ENCODE data around the gene MATK. TPM values are rescaled to one million over a fixed set of nuclear protein-coding genes. Genes with fewer than 3 reads are reported as not detected.

The MATK gene, protein sequence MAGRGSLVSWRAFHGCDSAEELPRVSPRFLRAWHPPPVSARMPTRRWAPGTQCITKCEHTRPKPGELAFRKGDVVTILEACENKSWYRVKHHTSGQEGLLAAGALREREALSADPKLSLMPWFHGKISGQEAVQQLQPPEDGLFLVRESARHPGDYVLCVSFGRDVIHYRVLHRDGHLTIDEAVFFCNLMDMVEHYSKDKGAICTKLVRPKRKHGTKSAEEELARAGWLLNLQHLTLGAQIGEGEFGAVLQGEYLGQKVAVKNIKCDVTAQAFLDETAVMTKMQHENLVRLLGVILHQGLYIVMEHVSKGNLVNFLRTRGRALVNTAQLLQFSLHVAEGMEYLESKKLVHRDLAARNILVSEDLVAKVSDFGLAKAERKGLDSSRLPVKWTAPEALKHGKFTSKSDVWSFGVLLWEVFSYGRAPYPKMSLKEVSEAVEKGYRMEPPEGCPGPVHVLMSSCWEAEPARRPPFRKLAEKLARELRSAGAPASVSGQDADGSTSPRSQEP
- 2.6 TPM for polyA plus RNA-seq (2013, experiment 1 of 2)
- 3.7 TPM for polyA plus RNA-seq (2013, experiment 2 of 2)

DNA sequence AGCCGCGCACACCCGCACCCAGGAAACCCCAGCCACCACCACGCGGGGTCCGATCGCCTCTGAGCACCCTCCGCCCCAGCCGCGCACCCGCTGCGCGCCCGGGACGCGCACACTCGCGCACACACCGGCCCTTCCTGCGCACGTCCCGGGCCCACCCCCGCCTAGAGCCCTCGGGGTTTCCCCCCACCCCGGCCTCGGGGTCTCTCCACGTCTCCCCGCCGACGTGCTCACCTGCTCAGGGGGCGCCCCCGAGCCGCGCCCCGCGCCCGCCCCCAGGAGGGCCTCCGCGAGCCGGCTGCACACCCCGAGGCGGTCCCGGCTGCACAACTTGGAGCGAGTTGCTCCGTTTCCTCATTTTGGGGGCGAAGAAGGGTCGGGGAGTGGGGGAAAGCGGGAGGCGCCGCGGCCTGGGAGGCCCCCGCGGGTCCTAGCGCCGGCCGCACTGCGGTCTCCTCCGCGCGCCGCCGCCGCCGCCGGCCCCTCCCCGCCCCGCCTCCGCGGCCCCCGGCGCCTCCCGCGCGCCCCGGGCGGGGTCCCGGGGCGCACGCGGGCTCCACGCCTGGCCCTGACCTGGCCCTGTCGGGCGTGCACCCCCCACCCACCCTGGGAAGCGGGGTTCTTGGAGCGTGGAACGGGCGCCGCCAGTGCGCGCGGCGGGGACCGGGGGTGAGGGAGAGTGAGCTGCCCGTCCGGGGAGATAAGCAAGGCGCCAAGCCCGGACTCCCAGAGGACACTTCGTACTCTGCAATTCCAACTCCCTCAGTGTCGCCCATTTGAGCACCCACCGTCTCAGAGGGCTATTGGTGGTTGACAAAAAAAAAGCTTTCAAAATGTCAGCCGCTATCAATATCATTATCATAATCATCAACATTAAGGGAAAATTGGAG is at the start of gene MATK:
TSS of gene MATK (minus strand) at position 444 of the 887 bp plus-strand sequence. CDS start 1,246 bp downstream, outside the sequence.
- WGBS: 7% methylated on average over 97 of the region's 101 CpGs
- H3K4me3 ChIP-seq (ENCODE audit: low read length): peak within 1 kb of the TSS; percentile 74
- no peak within 1 kb of the TSS for H3K27ac ChIP-seq (ENCODE audit: low read depth, low read length)

DNA sequence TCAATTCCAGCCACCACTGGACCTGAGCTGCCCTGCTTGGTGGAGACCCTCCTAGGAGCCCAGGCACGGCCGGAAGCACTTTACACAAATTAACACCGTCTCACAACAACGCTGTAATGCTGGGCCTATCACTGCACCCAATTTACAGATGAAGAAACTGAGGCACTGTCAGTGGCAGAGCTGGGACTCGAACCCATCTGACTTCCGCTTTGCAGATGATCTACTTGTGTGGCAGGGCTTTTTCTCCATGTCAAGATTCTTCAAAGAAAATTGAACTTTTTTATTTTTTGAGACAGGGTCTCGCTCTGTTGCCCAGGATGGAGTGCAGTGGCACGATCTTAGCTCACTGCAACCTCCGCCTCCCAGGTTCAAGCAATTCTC is 48.9 kb upstream of the MATK start:
- H3K9me3 ChIP-seq (ENCODE audit: insufficient read depth, low read depth, low read length): no peaks in the 10 kb centered on the region; the same call in 1 of the 2 replicates

More for the DNA sequence above, at the start of gene MATK:
- Histone ChIP-seq H3K36me3 (ENCODE audit: insufficient read depth, low read length) (no peaks in the 10 kb centered on the region), H3K9ac (ENCODE audit: low read depth, low read length) (peak within 1 kb of the TSS; percentile 48), H3K4me1 (ENCODE audit: insufficient read depth, low read length) (no peaks in the 10 kb centered on the region), H3K9me3 (ENCODE audit: insufficient read depth, low read depth, low read length) (peaks cover 14% of the 10 kb centered on the region), H3K27me3 (ENCODE audit: insufficient read depth, low read length) (peaks cover 30% of the 10 kb centered on the region)

DNA sequence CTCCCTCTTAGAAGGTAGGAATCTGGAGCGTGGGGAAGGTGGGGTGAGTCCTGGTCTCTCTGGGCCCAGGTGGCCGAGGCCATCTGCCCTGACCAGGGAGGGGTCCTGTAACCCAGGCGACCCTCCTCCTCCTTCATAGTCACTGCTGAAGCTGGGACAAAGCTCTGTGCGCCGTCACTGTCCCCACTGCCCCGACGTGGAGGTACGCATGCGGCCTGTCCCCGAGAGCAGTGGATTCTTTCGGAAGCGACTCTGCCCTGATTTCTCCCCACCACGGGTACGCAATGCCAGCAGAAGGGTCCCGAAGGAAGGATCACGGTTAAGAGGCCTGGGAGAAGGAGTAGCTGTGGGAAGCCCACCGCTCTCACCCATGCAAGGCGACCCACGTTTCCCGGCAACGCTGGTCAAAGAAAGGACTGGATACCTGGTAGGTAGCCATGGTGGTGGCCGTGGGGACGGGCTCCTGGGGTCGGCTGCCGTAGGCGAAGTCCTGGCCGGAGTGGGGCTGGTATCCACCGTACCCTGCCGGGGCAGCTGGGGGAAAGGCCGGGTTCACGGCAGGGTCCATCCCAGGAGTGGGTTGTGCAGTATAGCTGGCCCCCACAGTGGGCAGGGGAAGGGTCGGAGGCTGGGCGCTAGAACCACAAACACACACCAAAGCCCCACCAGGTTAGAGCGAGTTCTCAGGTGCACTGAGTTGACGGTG is 48.3 kb upstream of the MATK start:
- no peaks in the 10 kb centered on the region for H3K27me3 ChIP-seq (ENCODE audit: insufficient read depth, low read length)
- H3K9ac ChIP-seq (ENCODE audit: low read depth, low read length): no peak overlapping the region
- no peaks in the 10 kb centered on the region for H3K36me3 ChIP-seq (ENCODE audit: insufficient read depth, low read length)
- no peak overlapping the region for H3K27ac ChIP-seq (ENCODE audit: low read depth, low read length)
- H3K9me3 ChIP-seq (ENCODE audit: insufficient read depth, low read depth, low read length): no peaks in the 10 kb centered on the region; the same call in 1 of the 2 replicates
- no peak overlapping the region for H3K4me3 ChIP-seq (ENCODE audit: low read length)
- WGBS: 95% methylated on average over 35 of the region's 35 CpGs
- H3K4me1 ChIP-seq (ENCODE audit: insufficient read depth, low read length): no peaks in the 10 kb centered on the region

More for the DNA sequence above, 48.9 kb upstream of the MATK start:
- H3K4me3 ChIP-seq (ENCODE audit: low read length): no peak overlapping the region
- WGBS: 94% methylated on average over 9 of the region's 9 CpGs
- H3K36me3 ChIP-seq (ENCODE audit: insufficient read depth, low read length): no peaks in the 10 kb centered on the region
- H3K27me3 ChIP-seq (ENCODE audit: insufficient read depth, low read length): no peaks in the 10 kb centered on the region
- no peak overlapping the region for H3K27ac ChIP-seq (ENCODE audit: low read depth, low read length)
- no peaks in the 10 kb centered on the region for H3K4me1 ChIP-seq (ENCODE audit: insufficient read depth, low read length)
- no peak overlapping the region for H3K9ac ChIP-seq (ENCODE audit: low read depth, low read length)

DNA sequence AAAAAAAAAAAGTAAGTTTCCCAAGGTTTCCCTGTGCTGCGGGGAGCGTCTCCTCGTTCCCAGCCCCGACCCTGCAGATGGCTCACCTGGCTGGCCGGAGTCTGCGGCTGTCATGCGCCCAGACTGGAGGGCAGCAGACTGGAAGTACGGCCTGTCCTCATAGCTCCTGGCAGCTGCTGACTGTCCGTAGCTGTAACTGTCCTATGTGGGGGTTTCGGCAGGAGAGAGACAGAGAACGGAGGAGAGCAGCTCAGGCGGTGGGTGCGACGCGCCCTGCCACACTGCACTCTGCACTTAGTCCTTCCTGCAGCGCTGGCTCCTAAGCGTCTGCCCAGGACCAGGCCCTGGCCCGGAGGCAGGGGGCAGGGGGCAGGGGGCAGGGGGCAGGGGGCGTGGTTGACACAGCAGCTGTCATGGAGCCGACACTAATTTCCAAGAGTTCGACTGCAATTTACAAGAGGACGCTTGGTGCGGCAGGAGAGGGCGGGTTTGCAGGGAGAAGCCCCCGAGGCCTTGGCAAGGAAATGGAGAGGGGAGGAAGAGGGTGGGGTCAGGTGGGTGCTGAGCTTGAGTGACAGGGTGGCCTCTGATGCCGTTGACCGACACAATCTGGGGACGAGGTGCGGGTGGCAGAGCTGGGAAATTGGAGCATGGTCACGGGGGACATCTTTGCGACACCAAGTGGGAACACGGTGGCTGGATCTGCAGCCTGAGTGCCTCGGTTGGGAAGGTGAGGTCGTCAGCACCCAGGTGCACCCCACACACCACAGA is 47.6 kb upstream of the MATK start:
- Histone ChIP-seq H3K27me3 (ENCODE audit: insufficient read depth, low read length) (no peaks in the 10 kb centered on the region), H3K27ac (ENCODE audit: low read depth, low read length) (no peak overlapping the region), H3K9me3 (ENCODE audit: insufficient read depth, low read depth, low read length) (no peaks in the 10 kb centered on the region; the same call in 1 of the 2 replicates), H3K9ac (ENCODE audit: low read depth, low read length) (no peak overlapping the region), H3K4me1 (ENCODE audit: insufficient read depth, low read length) (no peaks in the 10 kb centered on the region), H3K4me3 (ENCODE audit: low read length) (no peak overlapping the region), H3K36me3 (ENCODE audit: insufficient read depth, low read length) (no peaks in the 10 kb centered on the region)
- 84% methylated on average over 34 of the region's 34 CpGs for WGBS

DNA sequence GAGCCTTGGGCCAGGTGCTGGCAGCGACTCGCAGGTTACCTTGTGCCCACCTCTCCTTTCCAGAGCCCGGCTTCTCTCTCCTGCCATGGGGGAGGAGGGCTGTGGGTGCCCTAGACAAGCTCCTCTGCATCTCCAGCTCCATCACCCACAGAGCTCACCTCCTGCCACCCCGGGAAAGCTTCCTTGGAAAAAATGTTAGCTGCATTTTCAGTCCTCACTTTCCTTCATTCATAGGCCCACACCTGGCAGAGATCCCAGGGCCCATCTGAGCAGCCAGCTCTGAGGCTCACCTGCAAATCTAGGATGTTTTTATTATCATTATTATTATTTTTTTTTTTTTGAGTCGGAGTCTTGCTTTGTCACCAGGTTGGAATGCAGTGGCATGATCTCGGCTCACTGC is 45.8 kb upstream of the MATK start:
- Histone ChIP-seq H3K27ac (ENCODE audit: low read depth, low read length) (no peak overlapping the region), H3K4me1 (ENCODE audit: insufficient read depth, low read length) (no peaks in the 10 kb centered on the region), H3K9me3 (ENCODE audit: insufficient read depth, low read depth, low read length) (no peaks in the 10 kb centered on the region), H3K27me3 (ENCODE audit: insufficient read depth, low read length) (no peaks in the 10 kb centered on the region), H3K9ac (ENCODE audit: low read depth, low read length) (no peak overlapping the region), H3K4me3 (ENCODE audit: low read length) (no peak overlapping the region), H3K36me3 (ENCODE audit: insufficient read depth, low read length) (no peaks in the 10 kb centered on the region)
- WGBS: 92% methylated on average over 6 of the region's 6 CpGs

DNA sequence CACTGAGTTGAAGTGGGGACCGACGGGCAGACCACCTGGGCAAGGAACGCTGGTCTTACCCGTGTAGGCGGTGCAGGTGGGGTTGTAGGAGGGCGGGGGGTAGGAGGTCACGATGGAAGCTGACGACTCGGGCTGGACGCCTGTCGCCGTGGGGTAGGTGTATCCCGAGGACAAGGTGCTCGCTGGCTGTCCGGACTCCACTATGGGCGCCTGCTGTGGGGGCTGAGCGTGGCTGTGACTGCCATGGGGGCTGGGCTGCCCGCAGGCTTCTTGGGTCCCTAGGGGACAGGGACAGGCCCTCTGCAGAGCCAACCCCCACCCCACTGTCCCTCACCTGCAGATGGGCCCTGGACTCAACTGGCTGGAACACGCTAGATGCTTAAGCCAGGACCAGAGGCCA is 45.4 kb upstream of the MATK start:
- no peaks in the 10 kb centered on the region for H3K36me3 ChIP-seq (ENCODE audit: insufficient read depth, low read length)
- no peak overlapping the region for H3K4me3 ChIP-seq (ENCODE audit: low read length)
- WGBS: 87% methylated on average over 19 of the region's 19 CpGs
- no peaks in the 10 kb centered on the region for H3K4me1 ChIP-seq (ENCODE audit: insufficient read depth, low read length)
- no peak overlapping the region for H3K9ac ChIP-seq (ENCODE audit: low read depth, low read length)
- no peak overlapping the region for H3K27ac ChIP-seq (ENCODE audit: low read depth, low read length)
- H3K9me3 ChIP-seq (ENCODE audit: insufficient read depth, low read depth, low read length): no peaks in the 10 kb centered on the region
- H3K27me3 ChIP-seq (ENCODE audit: insufficient read depth, low read length): no peaks in the 10 kb centered on the region

DNA sequence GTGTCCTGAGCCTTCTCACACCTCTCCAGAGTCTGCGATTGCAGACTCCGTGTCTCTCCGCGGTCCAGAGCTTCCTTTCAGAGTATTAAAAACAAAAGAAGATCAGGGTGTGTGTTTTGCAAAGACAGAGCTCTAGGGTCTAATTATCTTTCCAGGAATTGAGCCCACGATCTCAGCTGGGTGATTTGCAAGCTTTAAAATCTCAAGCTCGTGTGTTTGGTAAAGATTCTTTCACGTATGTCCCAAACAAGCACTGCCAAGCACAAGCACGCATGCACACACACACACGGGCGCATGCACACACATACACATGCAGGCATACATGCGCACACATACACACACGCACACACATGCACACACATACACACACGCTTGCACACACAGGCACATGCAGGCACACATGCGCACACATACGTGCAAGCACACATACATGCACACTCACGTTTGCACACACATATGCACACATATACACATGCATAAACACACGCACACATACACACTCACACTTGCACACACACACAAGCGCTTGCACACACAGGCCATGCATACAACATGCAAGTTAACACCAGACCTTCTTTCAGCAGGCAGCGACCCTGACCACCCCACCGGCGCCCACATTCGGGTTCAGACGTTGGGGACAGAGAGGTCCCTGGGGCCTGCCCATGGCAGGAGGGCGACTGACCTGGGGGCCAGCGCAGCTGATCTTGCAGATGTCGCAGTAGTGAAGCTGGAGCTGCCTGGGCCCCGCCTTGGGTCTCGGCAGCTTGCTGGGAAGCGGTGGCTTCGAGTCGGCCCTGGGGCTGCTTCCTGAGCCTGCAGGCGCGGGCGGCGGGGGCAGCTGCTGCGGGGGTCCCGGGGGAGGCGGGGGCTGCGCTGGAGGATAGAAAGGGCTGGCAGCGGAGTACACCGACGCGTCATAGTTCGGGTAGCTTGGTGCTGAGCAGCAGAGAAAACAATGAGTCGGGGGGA is 44.7 kb upstream of the MATK start:
- 90% methylated on average over 45 of the region's 45 CpGs for WGBS
- H3K4me1 ChIP-seq (ENCODE audit: insufficient read depth, low read length): no peaks in the 10 kb centered on the region
- no peak overlapping the region for H3K4me3 ChIP-seq (ENCODE audit: low read length)
- H3K27ac ChIP-seq (ENCODE audit: low read depth, low read length): no peak overlapping the region
- no peaks in the 10 kb centered on the region for H3K36me3 ChIP-seq (ENCODE audit: insufficient read depth, low read length)
- no peaks in the 10 kb centered on the region for H3K9me3 ChIP-seq (ENCODE audit: insufficient read depth, low read depth, low read length)
- no peaks in the 10 kb centered on the region for H3K27me3 ChIP-seq (ENCODE audit: insufficient read depth, low read length)
- no peak overlapping the region for H3K9ac ChIP-seq (ENCODE audit: low read depth, low read length)

DNA sequence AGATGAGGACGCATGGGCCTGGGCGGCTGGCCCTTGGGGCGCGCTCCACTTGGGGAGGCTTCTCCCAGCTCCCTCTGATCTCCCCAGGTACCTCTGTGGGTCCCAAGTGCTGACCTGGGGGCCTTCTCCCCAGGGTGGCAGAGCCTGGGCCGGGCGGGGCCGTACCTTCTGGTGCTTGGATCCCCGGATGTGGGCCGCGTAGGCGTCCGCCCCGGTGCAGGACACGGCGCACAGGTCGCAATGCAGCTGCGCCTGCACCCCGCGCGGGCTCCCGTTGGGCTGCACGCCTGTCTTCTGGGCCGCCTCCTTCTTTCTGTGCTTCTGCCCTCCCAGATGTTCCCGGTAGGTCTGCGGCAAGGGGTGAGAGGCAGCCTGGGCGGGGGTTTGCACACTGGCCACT is 41.1 kb upstream of the MATK start:
- H3K36me3 ChIP-seq (ENCODE audit: insufficient read depth, low read length): no peaks in the 10 kb centered on the region
- 98% methylated on average over 26 of the region's 26 CpGs for WGBS
- 0 out of 2 replicates have a peak, but pooled peaks cover 3% of the 10 kb centered on the region for H3K27me3 ChIP-seq (ENCODE audit: insufficient read depth, low read length)
- H3K9me3 ChIP-seq (ENCODE audit: insufficient read depth, low read depth, low read length): no peaks in the 10 kb centered on the region
- H3K9ac ChIP-seq (ENCODE audit: low read depth, low read length): no peak overlapping the region
- no peak overlapping the region for H3K4me3 ChIP-seq (ENCODE audit: low read length)
- H3K4me1 ChIP-seq (ENCODE audit: insufficient read depth, low read length): no peaks in the 10 kb centered on the region
- H3K27ac ChIP-seq (ENCODE audit: low read depth, low read length): no peak overlapping the region

DNA sequence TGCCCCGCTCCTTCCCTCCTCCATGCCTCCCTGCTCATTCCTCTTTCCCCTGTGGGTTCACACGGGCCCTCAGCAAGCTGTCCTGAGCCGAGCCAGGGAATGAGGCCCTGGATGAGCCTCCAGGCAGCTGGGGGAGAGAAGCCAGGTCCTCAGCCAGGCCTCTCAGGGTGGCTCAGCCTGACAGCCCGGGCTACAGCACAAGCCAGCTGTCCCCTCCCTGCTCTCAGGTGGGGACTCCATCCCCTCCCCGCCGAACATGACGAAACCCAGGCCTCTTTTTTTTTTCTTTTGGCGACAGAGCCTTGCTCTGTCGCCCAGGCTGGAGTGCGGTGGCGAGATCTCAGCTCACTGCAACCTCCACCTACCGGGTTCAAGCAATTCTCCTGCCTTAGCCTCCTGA is 40.0 kb upstream of the MATK start:
- no peaks in the 10 kb centered on the region for H3K9me3 ChIP-seq (ENCODE audit: insufficient read depth, low read depth, low read length)
- peaks cover 6% of the 10 kb centered on the region; the same call in 1 of the 2 replicates for H3K27me3 ChIP-seq (ENCODE audit: insufficient read depth, low read length)
- H3K36me3 ChIP-seq (ENCODE audit: insufficient read depth, low read length): no peaks in the 10 kb centered on the region
- no peak overlapping the region for H3K27ac ChIP-seq (ENCODE audit: low read depth, low read length)
- H3K9ac ChIP-seq (ENCODE audit: low read depth, low read length): no peak overlapping the region
- no peak overlapping the region for H3K4me3 ChIP-seq (ENCODE audit: low read length)
- 84% methylated on average over 12 of the region's 12 CpGs for WGBS
- H3K4me1 ChIP-seq (ENCODE audit: insufficient read depth, low read length): no peaks in the 10 kb centered on the region
